Endothelial cell of umbilical vein (primary cell): Measurements from ENCODE around the gene CBL. TPM values are rescaled to one million over a fixed set of nuclear protein-coding genes. Genes with fewer than 3 reads are reported as not detected.

Experiments
- BruUV-seq: library from RNA; stranded (reverse); fragments of 400-500 nt; replicated peaks from 2 replicates; lab custom pipeline; 2021; lab: Mats Ljungman, UMichigan
- CTCF ChIA-PET: fragments of 300-600, 350-600 bp; sonication (Branson Sonifier 250); formaldehyde crosslinking; loops from one replicate; lab custom pipeline; 2021; ENCODE audit warnings: antibody characterized with exemption, inconsistent platforms; lab: Charles Lee
- POLR2A ChIA-PET: fragments of 300-600, 350-600 bp; sonication (Branson Sonifier 250); formaldehyde crosslinking; loops from one replicate; lab custom pipeline; 2021; ENCODE audit warnings: antibody characterized with exemption, inconsistent platforms; lab: Charles Lee
- DNase-seq: peaks from one replicate; pipeline ENCODE4 v3.0.0-alpha.2; 2011; ENCODE audit warnings: low read depth, low spot score
- FAIRE-seq: peaks from 2 replicates; lab custom pipeline; 2011; peaks lifted over from hg19 to GRCh38; lab: Jason Lieb, UNC
- H2AFZ ChIP-seq: 2 replicates; pipeline ENCODE4 v1.6.0; 2012; ENCODE audit warnings: low read depth, low read length, control low read depth, inconsistent platforms
- H3K27ac ChIP-seq: 2 replicates; pipeline ENCODE4 v1.5.1; 2011; ENCODE audit warnings: low read depth, mild to moderate bottlenecking, control low read depth, low read length, moderate library complexity; ENCODE audit not compliant: insufficient read depth
- H3K27me3 ChIP-seq, 2 experiments: 2 replicates each; pipeline versions ENCODE4 v1.6.0 to v1.6.1; 2011; ENCODE audit warnings: low read length in 2 of 2, mixed read lengths in 1 of 2; ENCODE audit not compliant: control insufficient read depth in 2 of 2, insufficient read depth in 2 of 2
- H3K36me3 ChIP-seq, 2 experiments: 2 replicates in 1 of 2; 3 replicates in 1 of 2; pipeline ENCODE4 v1.5.1; 2011; ENCODE audit warnings: low read length in 2 of 2, mild to moderate bottlenecking in 1 of 2, moderate library complexity in 1 of 2; ENCODE audit not compliant: control insufficient read depth in 2 of 2, insufficient read depth in 2 of 2; ENCODE audit errors: extremely low read depth in 1 of 2
- H3K4me1 ChIP-seq: 3 replicates; pipeline ENCODE4 v1.5.1; 2011; ENCODE audit warnings: mild to moderate bottlenecking, low read length; ENCODE audit not compliant: control insufficient read depth, insufficient read depth; ENCODE audit errors: extremely low read depth
- H3K4me2 ChIP-seq: 2 replicates; pipeline ENCODE4 v1.6.1; 2011; ENCODE audit warnings: low read length, control low read depth, mixed read lengths; ENCODE audit not compliant: insufficient read depth
- H3K4me3 ChIP-seq, 3 experiments: fragments of 200-600 bp in 1 of 3; sonication (generic), shearing (Covaris generic) in 1 of 3; replicated peaks in 1 of 3; 2 replicates each; pipeline ENCODE4 v1.5.1; 2011 to 2016; ENCODE audit warnings: control low read depth in 3 of 3, low read length in 3 of 3, mild to moderate bottlenecking in 2 of 3, inconsistent platforms in 1 of 3, low read depth in 1 of 3, moderate library complexity in 1 of 3; ENCODE audit not compliant: insufficient read depth in 1 of 3
- H3K79me2 ChIP-seq: 2 replicates; pipeline ENCODE4 v1.6.0; 2012; ENCODE audit warnings: low read length, inconsistent platforms; ENCODE audit not compliant: control insufficient read depth, insufficient read depth
- H3K9ac ChIP-seq: replicated peaks from 2 replicates; pipeline ENCODE3; 2011; ENCODE audit warnings: low read length, control low read depth; ENCODE audit not compliant: insufficient read depth; ENCODE audit errors: extremely low read depth
- H3K9me1 ChIP-seq: replicated peaks from 3 replicates; pipeline ENCODE4 v1.6.0; 2011; ENCODE audit warnings: mild to moderate bottlenecking, low read length; ENCODE audit not compliant: control insufficient read depth, insufficient read depth; ENCODE audit errors: extremely low read depth
- H3K9me3 ChIP-seq: replicated peaks from 2 replicates; pipeline ENCODE4 v1.5.1; 2012; ENCODE audit warnings: low read length, inconsistent platforms; ENCODE audit not compliant: control insufficient read depth, insufficient read depth
- H4K20me1 ChIP-seq: replicated peaks from 2 replicates; pipeline ENCODE3; 2011; ENCODE audit warnings: mild to moderate bottlenecking, low read length; ENCODE audit not compliant: control insufficient read depth, insufficient read depth; ENCODE audit errors: extremely low read depth
- CTCF ChIP-seq, 2 donors: IDR thresholded peaks; 1 replicate in 1 of 2; 2 replicates in 1 of 2; pipeline ENCODE4 v1.5.1; 2011; ENCODE audit warnings: low read length in 2 of 2, mild to moderate bottlenecking in 2 of 2, moderate library complexity in 2 of 2, control low read depth in 1 of 2, inconsistent platforms in 1 of 2, low read depth in 1 of 2; ENCODE audit not compliant: insufficient read depth in 1 of 2; ENCODE audit errors: extremely low read depth in 1 of 2
- EZH2 ChIP-seq: IDR thresholded peaks from 2 replicates; pipeline ENCODE4 v1.6.1; 2012; ENCODE audit warnings: borderline replicate concordance, low read depth, mild to moderate bottlenecking, moderate library complexity, low read length, inconsistent platforms; ENCODE audit not compliant: severe bottlenecking
- FOS ChIP-seq: IDR thresholded peaks from 2 replicates; pipeline ENCODE4 v1.6.1; 2011; ENCODE audit warnings: mild to moderate bottlenecking, low read length, moderate library complexity, borderline replicate concordance; ENCODE audit not compliant: insufficient read depth
- GATA2 ChIP-seq: IDR thresholded peaks from 2 replicates; pipeline ENCODE4 v1.7.0; 2011; ENCODE audit warnings: low read depth, mild to moderate bottlenecking, moderate library complexity, mixed read lengths, low read length; ENCODE audit not compliant: insufficient read length, insufficient read depth
- JUN ChIP-seq: IDR thresholded peaks from 2 replicates; pipeline ENCODE4 v1.6.1; 2011; ENCODE audit warnings: borderline replicate concordance, low read depth; ENCODE audit not compliant: insufficient read length, insufficient read depth
- MYC ChIP-seq: IDR thresholded peaks from one replicate; pipeline ENCODE4 v1.6.1; 2011; ENCODE audit warnings: mild to moderate bottlenecking, low read depth, low read length
- POLR2A ChIP-seq: IDR thresholded peaks from 2 replicates; pipeline ENCODE4 v1.6.1; 2012; ENCODE audit warnings: low read depth, mild to moderate bottlenecking, control low read depth, low read length
- POLR2AphosphoS5 ChIP-seq: IDR thresholded peaks from 2 replicates; pipeline ENCODE4 v1.6.1; 2012; ENCODE audit warnings: low read depth, mild to moderate bottlenecking, control low read depth, low read length, moderate library complexity; ENCODE audit not compliant: insufficient read depth
- dilution Hi-C: fragments of 300-500 bp; cut with MboI; formaldehyde crosslinking; loops from one replicate; pipeline ENCODE4 v1.15.0; 2019; ENCODE audit warnings: low sequenced_read_pairs; ENCODE audit not compliant: extremely low pct_ligation_motif_present
- intact Hi-C: fragments of 100-400 bp; cut with micrococcal nuclease; formaldehyde crosslinking; loops from one replicate; pipeline ENCODE4 v1.10.0; 2022
- polyA plus RNA-seq, 4 experiments: library from polyadenylated mRNA; depleted of rRNA in 3 of 4; stranded (reverse) in 3 of 4; unstranded in 1 of 4; fragments of >200 nt; gene quantifications; 2 replicates each; pipeline versions ENCODE4 v1.2.1 to v1.2.3, GENCODE V29; 2011 to 2012; ENCODE audit warnings: missing spikeins in 1 of 4
- total RNA-seq: library from RNA; stranded (reverse); gene quantifications from 2 replicates; pipeline ENCODE4 v1.2.3, GENCODE V29; 2021
- TF ChIP-seq, protein P1 (sequence below): IDR thresholded peaks from 2 replicates; pipeline ENCODE4 v1.6.1; 2011; ENCODE audit not compliant: insufficient read depth, insufficient read length

The CBL gene
- total and polyA plus RNA-seq, 2 donors (not counting 3 experiments of a cell fraction or from before 2014, with no cell fraction given) = 15.5 to 41.5 TPM

DNA sequence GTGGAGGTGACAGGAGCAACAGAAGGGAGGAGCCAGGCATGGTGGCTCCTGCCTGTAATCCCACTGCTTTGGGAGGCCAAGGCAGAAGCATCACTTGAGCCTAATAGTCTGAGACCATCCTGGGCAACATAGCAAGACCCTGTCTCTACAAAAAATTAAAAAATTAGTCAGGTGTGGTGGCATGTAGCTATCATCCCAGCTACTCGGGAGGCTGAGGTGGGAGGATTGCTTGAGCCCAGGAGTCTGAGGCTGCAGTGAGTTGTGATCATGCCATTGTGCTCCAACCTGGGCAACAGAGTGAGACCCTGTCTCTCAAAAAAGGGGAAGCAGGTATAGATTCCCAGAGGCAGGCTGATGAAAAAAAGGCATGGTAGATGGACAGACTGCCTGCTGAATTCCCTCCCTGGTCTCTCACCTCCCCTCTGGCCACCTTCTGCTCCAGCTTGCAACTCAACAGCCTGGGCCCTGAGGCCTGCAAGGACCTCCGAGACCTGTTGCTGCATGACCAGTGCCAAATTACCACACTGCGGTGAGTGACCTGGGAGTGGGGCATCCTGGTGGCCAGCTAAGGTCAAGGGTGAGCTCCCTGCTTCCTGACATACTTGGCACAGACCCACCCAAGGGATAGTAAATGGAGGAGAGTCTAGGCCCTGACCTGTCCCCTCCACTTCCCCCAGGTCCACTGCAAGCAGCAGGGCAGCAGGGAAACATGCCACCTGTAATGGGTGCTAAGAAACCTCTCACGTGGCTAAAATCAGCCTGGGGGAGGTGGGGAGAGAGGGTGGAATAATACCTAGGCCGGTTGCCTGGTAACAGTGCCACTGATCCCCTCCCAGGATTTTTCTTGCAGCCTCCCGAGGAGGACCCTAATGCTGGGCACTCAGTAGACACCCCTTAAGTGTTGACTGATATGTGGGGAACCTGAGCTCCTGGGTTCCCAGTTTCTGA, 25.1 kb upstream of the CBL start:
- Histone ChIP-seq H3K27ac (no peak overlapping the region), H3K9ac (no peak overlapping the region), H3K9me3 (no peaks in the 10 kb centered on the region), H3K27me3 (peaks cover 0 to 2% of the 10 kb centered on the region in 2 experiments), H3K79me2 (no peaks in the 10 kb centered on the region), H4K20me1 (no peaks in the 10 kb centered on the region), H3K4me2 (no peak overlapping the region), H3K4me3 (no peak overlapping the region), H3K36me3 (no peaks in the 10 kb centered on the region), H3K9me1 (no peaks in the 10 kb centered on the region), H2AFZ (no peak overlapping the region), H3K4me1 (peaks cover 21% of the 10 kb centered on the region)
- no peak for DNase-seq
- dilution Hi-C loops (no loop called here), intact Hi-C loops (no loop called here)
- ChIA-PET POLR2A (interaction anchor here (0.7 kb wide), 1 partner anchor 14 kb away, joined by 4 read pairs; no protein-coding TSS in a partner anchor), CTCF (interaction anchor here (1.2 to 2.1 kb wide), 2 partner anchors 15 to 157 kb away, joined by 3 to 8 read pairs; no protein-coding TSS in a partner anchor)
- FAIRE-seq = peak; percentile 18
- TF ChIP-seq FOS (no peak), CTCF (IDR thresholded peaks at IDR 0.05; ENCODE audit: extremely low read depth in 1 of 2, insufficient read depth in 1 of 2, low read depth in 1 of 2, low read length in 2 of 2) (no peak), EZH2 (no peak), POLR2A (no peak), JUN (no peak), MYC (no peak), GATA2 (no peak), POLR2AphosphoS5 (no peak)
- TF ChIP-seq, protein P1, sequence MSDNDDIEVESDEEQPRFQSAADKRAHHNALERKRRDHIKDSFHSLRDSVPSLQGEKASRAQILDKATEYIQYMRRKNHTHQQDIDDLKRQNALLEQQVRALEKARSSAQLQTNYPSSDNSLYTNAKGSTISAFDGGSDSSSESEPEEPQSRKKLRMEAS = no peak
- BruUV-seq = no TSS peak
